Thyroid gland (tissue), 4 donors: ENCODE data around the gene CHN2.

Experiments
- CTCF ChIP-seq, 6 experiments: fragments of 200-600 bp in 3 of 6; fragments of 450-650 bp in 3 of 6; sonication (generic) in 3 of 6; IDR thresholded peaks; one replicate each; pipeline ENCODE4 v1.5.1; 2016 to 2019; ENCODE audit warnings: antibody characterized with exemption in 6 of 6, mild to moderate bottlenecking in 2 of 6, inconsistent platforms in 1 of 6, moderate library complexity in 1 of 6
- POLR2A ChIP-seq, 2 donors: fragments of 450-650 bp; IDR thresholded peaks; one replicate each; pipeline ENCODE4 v1.6.1; 2017; ENCODE audit warnings: antibody characterized with exemption in 2 of 2, mild to moderate bottlenecking in 2 of 2, moderate library complexity in 1 of 2

GRCh38 chr7:29216128-29216527, 21.6 kb downstream of the CHN2 start:
- no peak for TF ChIP-seq CTCF (IDR thresholded peaks at IDR 0.05)
- TF ChIP-seq POLR2A (IDR thresholded peaks at IDR 0.05): no peak
